B cell (primary cell): Measurements from ENCODE around the gene BST1.

Experiments used
- EZH2 ChIP-seq: IDR thresholded peaks from 2 replicates; pipeline ENCODE4 v1.6.1; 2012; ENCODE audit warnings: borderline replicate concordance, low read depth, mild to moderate bottlenecking, moderate library complexity, low read length; ENCODE audit not compliant: insufficient read depth, poor library complexity, severe bottlenecking
- TF ChIP-seq, protein P1 (sequence below): fragments of 200-600 bp; IDR thresholded peaks from one replicate; pipeline ENCODE4 v1.8.0; 2022; ENCODE audit warnings: antibody characterized with exemption, mild to moderate bottlenecking

GRCh38 chr4:15695240-15695699, 7.6 kb upstream of the BST1 start:
- TF ChIP-seq, protein P1, sequence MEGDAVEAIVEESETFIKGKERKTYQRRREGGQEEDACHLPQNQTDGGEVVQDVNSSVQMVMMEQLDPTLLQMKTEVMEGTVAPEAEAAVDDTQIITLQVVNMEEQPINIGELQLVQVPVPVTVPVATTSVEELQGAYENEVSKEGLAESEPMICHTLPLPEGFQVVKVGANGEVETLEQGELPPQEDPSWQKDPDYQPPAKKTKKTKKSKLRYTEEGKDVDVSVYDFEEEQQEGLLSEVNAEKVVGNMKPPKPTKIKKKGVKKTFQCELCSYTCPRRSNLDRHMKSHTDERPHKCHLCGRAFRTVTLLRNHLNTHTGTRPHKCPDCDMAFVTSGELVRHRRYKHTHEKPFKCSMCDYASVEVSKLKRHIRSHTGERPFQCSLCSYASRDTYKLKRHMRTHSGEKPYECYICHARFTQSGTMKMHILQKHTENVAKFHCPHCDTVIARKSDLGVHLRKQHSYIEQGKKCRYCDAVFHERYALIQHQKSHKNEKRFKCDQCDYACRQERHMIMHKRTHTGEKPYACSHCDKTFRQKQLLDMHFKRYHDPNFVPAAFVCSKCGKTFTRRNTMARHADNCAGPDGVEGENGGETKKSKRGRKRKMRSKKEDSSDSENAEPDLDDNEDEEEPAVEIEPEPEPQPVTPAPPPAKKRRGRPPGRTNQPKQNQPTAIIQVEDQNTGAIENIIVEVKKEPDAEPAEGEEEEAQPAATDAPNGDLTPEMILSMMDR: no peak
- no peak for TF ChIP-seq EZH2
